Vagina (tissue), 2 donors: ENCODE data around the gene RNF215. TPM values are rescaled to one million over a fixed set of nuclear protein-coding genes. Genes with fewer than 3 reads are reported as not detected.

Source experiments
- DNase-seq, 2 donors: peaks; one replicate each; pipeline ENCODE4 v3.0.0-alpha.2; 2017; ENCODE audit errors: extremely low spot score in 2 of 2
- H3K27ac ChIP-seq: fragments of 200-600 bp; sonication (generic); one replicate; pipeline ENCODE4 v1.5.1; 2019
- H3K27me3 ChIP-seq: fragments of 200-600 bp; sonication (generic); one replicate; pipeline ENCODE4 v1.5.1; 2019
- H3K36me3 ChIP-seq, 2 donors: fragments of 200-600 bp; sonication (generic); one replicate each; pipeline ENCODE4 v1.5.1; 2017 to 2019
- H3K4me1 ChIP-seq: fragments of 200-600 bp; sonication (generic); one replicate; pipeline ENCODE4 v1.5.1; 2019
- H3K4me3 ChIP-seq, 2 donors: fragments of 200-600 bp; sonication (generic); 1 replicate in 1 of 2; 2 replicates in 1 of 2; pipeline ENCODE4 v1.5.1; 2016 to 2019
- H3K9me3 ChIP-seq: fragments of 200-600 bp; sonication (generic); one replicate; pipeline ENCODE4 v1.5.1; 2019
- CTCF ChIP-seq, 3 experiments: fragments of 450-650 bp in 2 of 3; fragments of 200-600 bp in 1 of 3; sonication (generic) in 1 of 3; IDR thresholded peaks; one replicate each; pipeline ENCODE4 v1.5.1; 2017 to 2019; ENCODE audit warnings: antibody characterized with exemption in 3 of 3, mild to moderate bottlenecking in 2 of 3, moderate library complexity in 2 of 3
- POLR2A ChIP-seq, 2 donors: fragments of 450-650 bp; IDR thresholded peaks; one replicate each; pipeline ENCODE4 v1.6.1; 2017; ENCODE audit warnings: antibody characterized with exemption in 2 of 2, mild to moderate bottlenecking in 2 of 2, moderate library complexity in 2 of 2
- POLR2AphosphoS5 ChIP-seq, 2 donors: sonication (generic); formaldehyde crosslinking; IDR thresholded peaks; one replicate each; pipeline ENCODE4 v1.9.0; 2017; ENCODE audit warnings: antibody characterized with exemption in 2 of 2, mild to moderate bottlenecking in 2 of 2, low read depth in 1 of 2; ENCODE audit not compliant: insufficient read depth in 1 of 2
- intact Hi-C: fragments of 100-400 bp; cut with DNase I; formaldehyde crosslinking; loops from one replicate; pipeline ENCODE4 v1.15.1; 2023
- total RNA-seq: library from RNA; depleted of rRNA; stranded (reverse); fragments of >200 nt; gene quantifications from one replicate; pipeline ENCODE4 v1.2.3, GENCODE V29; 2016

Gene RNF215
- total RNA-seq, 1 donor from 2014 or later, result 17.4 TPM

DNA sequence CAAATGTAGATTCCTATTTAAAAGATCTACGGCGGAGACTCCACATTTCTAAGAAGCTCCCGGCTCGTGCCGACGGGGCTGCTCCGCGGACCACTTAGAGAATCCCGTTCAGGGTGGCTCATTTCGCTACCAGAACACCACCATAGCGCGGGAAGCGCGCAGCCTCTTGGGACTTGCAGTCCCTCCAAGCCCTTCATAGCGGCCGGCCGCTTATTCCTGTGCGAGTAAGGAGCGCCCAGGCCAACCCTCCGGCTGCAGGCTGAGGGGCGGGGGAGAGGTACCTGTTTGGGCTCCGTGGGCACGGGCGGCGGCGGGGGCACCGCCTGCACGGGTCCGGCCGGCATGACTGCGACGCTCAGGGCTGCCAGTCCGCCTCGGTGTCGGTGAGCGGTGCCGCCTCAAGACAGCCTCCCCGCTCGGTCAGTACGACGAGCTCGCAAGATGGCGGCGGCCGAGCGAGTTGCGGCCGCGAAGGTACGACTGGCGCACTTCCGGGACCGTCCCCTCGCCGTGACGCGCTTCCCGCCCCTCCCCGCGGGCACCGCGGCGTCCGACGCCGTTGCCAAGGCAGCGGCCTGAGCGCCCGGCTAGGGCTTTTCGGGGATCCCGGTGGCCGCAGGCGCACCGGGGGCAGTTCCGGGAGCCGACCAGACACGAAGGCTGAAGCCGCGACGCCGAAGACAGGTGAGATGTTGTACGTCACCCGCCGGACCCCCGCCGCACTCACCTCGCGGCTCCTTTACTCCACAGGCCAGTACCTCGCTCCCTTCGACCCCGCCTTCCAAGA is 30.6 kb downstream of the RNF215 start, which contains the start of the genes CCDC157 and SF3A1:
Gene CCDC157 (plus strand): TSS at position 559 of the 787 bp plus-strand sequence. CDS start 8,994 bp downstream, outside the sequence.
Gene SF3A1 (minus strand): TSS at position 446 of the 787 bp plus-strand sequence. CDS start 102 bp downstream, at position 344.
- intact Hi-C loops, result loop anchor here (10.0 kb wide), 1 partner anchor 72 kb away; the partner anchor contains the start of gene CASTOR1
- Histone ChIP-seq H3K4me3 (peak within 1 kb of the TSS; percentile 66 to 89), H3K27me3 (no peaks in the 10 kb centered on the region), H3K4me1 (peaks cover 37% of the 10 kb centered on the region), H3K36me3 (peaks cover 0 to 14% of the 10 kb centered on the region in 2 donors), H3K27ac (peak within 1 kb of the TSS; percentile 95), H3K9me3 (no peaks in the 10 kb centered on the region)
- TF ChIP-seq POLR2AphosphoS5 (IDR thresholded peaks at IDR 0.05; ENCODE audit: insufficient read depth in 1 of 2, low read depth in 1 of 2) (peak; percentile 31 to 98), POLR2A (IDR thresholded peaks at IDR 0.05) (peak in 1 of 2 donors; percentile 89), CTCF (IDR thresholded peaks at IDR 0.05) (peak in 1 of 3 experiments; percentile 33)
- peak in 1 of 2 donors; percentile 91 for DNase-seq

DNA sequence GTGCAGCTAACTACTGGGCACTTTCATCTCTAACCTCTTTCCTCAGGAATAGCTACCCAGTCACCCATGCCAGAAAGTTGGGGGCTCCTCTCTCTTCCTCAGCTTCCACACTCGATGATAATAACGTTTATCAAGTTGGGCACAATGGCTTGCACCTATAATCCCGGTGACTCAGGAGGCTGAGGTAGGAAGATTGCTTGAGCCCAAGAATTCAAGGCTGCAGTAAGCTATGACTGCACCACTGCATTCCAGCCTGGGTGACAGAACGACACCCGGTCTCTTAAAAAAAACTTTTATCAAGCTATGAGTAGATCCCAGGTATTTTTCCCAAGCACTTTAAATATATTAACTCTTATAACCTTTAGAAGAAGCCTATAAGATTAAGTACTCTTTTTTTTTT is 32.6 kb downstream of the RNF215 start:
- Histone ChIP-seq H3K27me3 (no peaks in the 10 kb centered on the region), H3K4me3 (peak overlapping the region; percentile 66 to 89), H3K9me3 (no peaks in the 10 kb centered on the region), H3K36me3 (peaks cover 0 to 24% of the 10 kb centered on the region in 2 donors), H3K27ac (peak overlapping the region; percentile 95), H3K4me1 (peaks cover 52% of the 10 kb centered on the region)
- DNase-seq, result no peak
- TF ChIP-seq CTCF (IDR thresholded peaks at IDR 0.05), result no peak
- no peak for TF ChIP-seq POLR2A (IDR thresholded peaks at IDR 0.05)
- no peak for TF ChIP-seq POLR2AphosphoS5 (IDR thresholded peaks at IDR 0.05; ENCODE audit: insufficient read depth in 1 of 2, low read depth in 1 of 2)
- intact Hi-C loops, result loop anchor here (10.0 kb wide), 1 partner anchor 70 kb away; the partner anchor contains the start of gene CASTOR1

DNA sequence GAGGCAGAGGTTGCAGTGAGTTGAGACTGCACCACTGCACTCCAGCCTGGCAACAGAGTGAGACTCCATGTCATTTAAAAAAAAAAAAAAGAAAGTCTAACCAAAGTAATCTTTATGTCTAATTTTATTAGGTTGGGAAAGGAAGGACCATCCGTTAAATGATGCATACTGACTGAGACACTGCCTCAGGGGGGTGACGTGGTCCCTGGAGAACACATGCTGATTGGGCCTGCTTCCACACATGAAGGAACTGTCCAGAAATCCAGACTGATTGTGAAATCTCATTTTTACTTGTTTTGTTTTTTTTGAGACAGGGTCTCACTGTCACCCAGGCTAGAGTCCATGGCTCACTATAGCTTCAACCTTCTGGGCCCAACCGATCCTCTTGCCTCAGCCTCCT is 36.0 kb downstream of the RNF215 start:
- intact Hi-C loops, result loop anchor here (10.0 kb wide), 1 partner anchor 66 kb away; the partner anchor contains the start of gene CASTOR1
- DNase-seq, result no peak
- Histone ChIP-seq H3K27ac (no peak overlapping the region), H3K4me3 (no peak overlapping the region), H3K36me3 (peaks cover 0 to 45% of the 10 kb centered on the region in 2 donors), H3K4me1 (peaks cover 68% of the 10 kb centered on the region), H3K9me3 (no peaks in the 10 kb centered on the region), H3K27me3 (no peaks in the 10 kb centered on the region)
- TF ChIP-seq POLR2AphosphoS5 (IDR thresholded peaks at IDR 0.05; ENCODE audit: insufficient read depth in 1 of 2, low read depth in 1 of 2) (no peak), CTCF (IDR thresholded peaks at IDR 0.05) (no peak), POLR2A (IDR thresholded peaks at IDR 0.05) (no peak)

- DNase-seq, result no peak
- intact Hi-C loops, result no loop called here
- Histone ChIP-seq H3K27ac (peak overlapping the region; percentile 45), H3K36me3 (peaks cover 0 to 69% of the 10 kb centered on the region in 2 donors), H3K9me3 (no peaks in the 10 kb centered on the region), H3K27me3 (no peaks in the 10 kb centered on the region), H3K4me3 (no peak overlapping the region), H3K4me1 (peaks cover 44% of the 10 kb centered on the region)
- TF ChIP-seq CTCF (IDR thresholded peaks at IDR 0.05) (no peak), POLR2A (IDR thresholded peaks at IDR 0.05) (no peak), POLR2AphosphoS5 (IDR thresholded peaks at IDR 0.05; ENCODE audit: insufficient read depth in 1 of 2, low read depth in 1 of 2) (no peak)
These were observed 38.4 kb downstream of the RNF215 start for GRCh38 chr22:30348809-30349208.
